ENCODE results near the gene C17orf113. TPM values are rescaled to one million over a fixed set of nuclear protein-coding genes. Genes with fewer than 3 reads are reported as not detected.
A peak's percentile ranks its signal among the peaks of the same experiment; 100 is the strongest.

The C17orf113 gene
- total and polyA plus RNA-seq, 12 donors, result 0.14 to 1.1 (median 0.60) TPM

DNA sequence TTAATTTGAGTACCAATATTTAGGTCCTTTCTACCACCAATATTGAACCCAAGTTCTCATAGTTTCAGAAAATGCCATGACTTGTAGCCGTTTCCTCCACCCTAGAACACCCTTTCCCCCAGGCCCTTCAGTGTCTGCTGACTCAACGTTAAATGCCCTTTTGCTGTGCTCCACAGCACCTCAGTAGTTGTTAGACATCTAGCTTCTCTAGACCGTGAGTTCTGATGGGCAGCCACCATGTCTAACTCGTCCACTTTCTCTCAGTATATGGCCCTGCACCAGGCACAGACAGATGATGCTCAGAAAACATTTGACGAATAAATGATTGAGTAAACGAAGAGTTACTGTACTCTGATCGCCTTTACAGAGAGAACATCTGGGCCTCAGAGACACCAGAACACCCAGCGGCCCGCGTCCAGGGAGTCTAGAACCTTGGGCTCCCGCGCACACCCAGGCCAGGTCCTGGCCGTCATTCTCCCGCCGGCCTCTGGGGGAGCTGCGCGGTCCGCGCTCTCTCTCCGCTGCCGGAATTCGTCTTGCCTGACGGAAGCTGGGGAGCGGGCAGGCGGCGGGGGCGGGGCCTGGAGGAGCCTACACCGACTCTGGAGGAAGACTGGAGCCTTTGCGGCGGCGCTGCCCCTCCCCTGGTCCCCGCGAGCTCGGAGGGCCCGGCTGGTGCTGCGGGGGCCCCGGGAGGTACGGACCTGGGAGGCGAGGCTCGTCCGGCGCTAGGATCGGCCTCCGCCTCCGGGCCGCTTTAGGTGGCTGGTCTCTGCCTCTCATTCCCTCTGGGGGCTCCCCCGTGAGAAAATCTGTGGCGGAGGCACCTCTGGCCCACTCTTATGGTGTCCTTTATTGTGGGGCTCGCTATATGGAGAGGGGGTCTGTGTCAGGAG, 30.6 kb downstream of the C17orf113 start, which contains the start of gene NKIRAS2:
NKIRAS2 (plus strand) TSS at position 582 of the 896 bp plus-strand sequence. CDS start 1,488 bp downstream, outside the sequence.
- peak within 1 kb of the TSS in 4 of 5 donors; percentile 67 to 91 (median 75) for H3K27ac ChIP-seq
- 6 to 23% (median 14%) methylated on average over 13 to 49 of the region's 49 CpGs for WGBS, 4 donors
- peak in 1 of 2 donors; percentile 65 for TF ChIP-seq POLR2A (IDR thresholded peaks at IDR 0.05)
- TF ChIP-seq, protein P1, sequence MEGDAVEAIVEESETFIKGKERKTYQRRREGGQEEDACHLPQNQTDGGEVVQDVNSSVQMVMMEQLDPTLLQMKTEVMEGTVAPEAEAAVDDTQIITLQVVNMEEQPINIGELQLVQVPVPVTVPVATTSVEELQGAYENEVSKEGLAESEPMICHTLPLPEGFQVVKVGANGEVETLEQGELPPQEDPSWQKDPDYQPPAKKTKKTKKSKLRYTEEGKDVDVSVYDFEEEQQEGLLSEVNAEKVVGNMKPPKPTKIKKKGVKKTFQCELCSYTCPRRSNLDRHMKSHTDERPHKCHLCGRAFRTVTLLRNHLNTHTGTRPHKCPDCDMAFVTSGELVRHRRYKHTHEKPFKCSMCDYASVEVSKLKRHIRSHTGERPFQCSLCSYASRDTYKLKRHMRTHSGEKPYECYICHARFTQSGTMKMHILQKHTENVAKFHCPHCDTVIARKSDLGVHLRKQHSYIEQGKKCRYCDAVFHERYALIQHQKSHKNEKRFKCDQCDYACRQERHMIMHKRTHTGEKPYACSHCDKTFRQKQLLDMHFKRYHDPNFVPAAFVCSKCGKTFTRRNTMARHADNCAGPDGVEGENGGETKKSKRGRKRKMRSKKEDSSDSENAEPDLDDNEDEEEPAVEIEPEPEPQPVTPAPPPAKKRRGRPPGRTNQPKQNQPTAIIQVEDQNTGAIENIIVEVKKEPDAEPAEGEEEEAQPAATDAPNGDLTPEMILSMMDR (IDR thresholded peaks at IDR 0.05), result peak; percentile 83 to 94 (median 91)
- H3K36me3 ChIP-seq (replicated peaks in 1 of 2), result peaks cover 0 to 27% of the 10 kb centered on the region in 2 donors
- peak within 1 kb of the TSS; percentile 38 to 97 (median 78) for H3K4me3 ChIP-seq
- DNase-seq, result peak; percentile 92 to 97 (median 96)
- intact Hi-C loops (cut with DNase I), result no loop called here
- H3K9me3 ChIP-seq (replicated peaks in 1 of 3), result no peaks in the 10 kb centered on the region
- H3K4me1 ChIP-seq (replicated peaks in 1 of 2), result peaks cover 19 to 46% of the 10 kb centered on the region in 2 donors
- H3K27me3 ChIP-seq, result no peaks in the 10 kb centered on the region

DNA sequence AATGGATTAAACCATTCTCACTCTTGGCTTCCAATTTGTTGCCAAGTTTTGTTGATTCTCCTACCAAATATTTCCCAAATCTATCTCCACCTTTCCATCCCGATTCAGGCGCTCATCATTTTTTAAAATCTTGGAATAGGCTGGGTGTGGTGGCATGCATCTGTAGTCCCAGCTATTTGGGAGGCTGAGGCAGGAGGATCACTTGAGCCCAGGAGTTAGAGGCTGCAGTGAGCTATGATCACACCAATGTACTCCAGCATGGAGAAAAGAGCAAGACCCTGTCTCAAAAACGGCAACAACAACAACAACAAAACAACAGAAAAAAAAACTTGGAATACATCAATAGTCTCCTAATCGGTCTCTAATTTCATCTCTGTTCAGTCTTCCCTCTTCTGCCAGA, 31.4 kb downstream of the C17orf113 start:
- Histone ChIP-seq H3K36me3 (replicated peaks in 1 of 2) (peaks cover 0 to 23% of the 10 kb centered on the region in 2 donors), H3K27ac (no peak overlapping the region), H3K9me3 (replicated peaks in 1 of 3) (no peaks in the 10 kb centered on the region), H3K4me3 (no peak overlapping the region), H3K27me3 (no peaks in the 10 kb centered on the region), H3K4me1 (replicated peaks in 1 of 2) (peaks cover 16 to 46% of the 10 kb centered on the region in 2 donors)
- TF ChIP-seq POLR2A (IDR thresholded peaks at IDR 0.05), result no peak
- TF ChIP-seq, protein P1 (IDR thresholded peaks at IDR 0.05), result no peak
- no peak for DNase-seq
- intact Hi-C loops (cut with DNase I), result no loop called here
- WGBS, 4 donors, result 86 to 90% (median 89%) methylated on average over 4 of the region's 4 CpGs

DNA sequence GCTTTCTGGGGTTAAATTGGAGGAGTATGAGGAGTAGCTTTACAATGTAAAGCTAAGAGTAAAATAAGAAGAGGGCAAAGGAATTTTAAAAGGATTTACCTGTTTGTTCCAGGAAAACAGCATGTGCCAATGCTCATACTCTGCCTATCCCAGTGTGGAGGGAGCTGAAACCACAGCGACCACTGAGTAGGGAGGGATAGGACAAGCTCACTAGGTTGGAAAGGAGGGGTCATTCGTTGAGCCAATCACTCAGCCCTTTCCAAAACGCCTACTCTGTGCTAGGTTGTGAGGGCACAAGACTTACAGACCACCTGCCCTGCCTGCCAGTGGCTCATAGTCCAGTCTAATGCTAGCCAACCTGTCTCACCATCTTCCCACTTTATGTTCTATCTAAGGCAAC, 32.1 kb downstream of the C17orf113 start:
- DNase-seq, result no peak
- TF ChIP-seq, protein P1 (IDR thresholded peaks at IDR 0.05), result no peak
- TF ChIP-seq POLR2A (IDR thresholded peaks at IDR 0.05), result no peak
- no peaks in the 10 kb centered on the region for H3K9me3 ChIP-seq (replicated peaks in 1 of 3)
- intact Hi-C loops (cut with DNase I), result no loop called here
- peak overlapping the region in 2 of 5 donors; percentile 87 to 98 for H3K27ac ChIP-seq
- H3K36me3 ChIP-seq (replicated peaks in 1 of 2), result peaks cover 0 to 16% of the 10 kb centered on the region in 2 donors
- WGBS, 4 donors, result 34 to 42% (median 38%) methylated on average over 3 of the region's 3 CpGs
- peaks cover 16 to 51% of the 10 kb centered on the region in 2 donors for H3K4me1 ChIP-seq (replicated peaks in 1 of 2)
- peak overlapping the region in 1 of 4 donors; percentile 96 for H3K4me3 ChIP-seq
- no peaks in the 10 kb centered on the region for H3K27me3 ChIP-seq

DNA sequence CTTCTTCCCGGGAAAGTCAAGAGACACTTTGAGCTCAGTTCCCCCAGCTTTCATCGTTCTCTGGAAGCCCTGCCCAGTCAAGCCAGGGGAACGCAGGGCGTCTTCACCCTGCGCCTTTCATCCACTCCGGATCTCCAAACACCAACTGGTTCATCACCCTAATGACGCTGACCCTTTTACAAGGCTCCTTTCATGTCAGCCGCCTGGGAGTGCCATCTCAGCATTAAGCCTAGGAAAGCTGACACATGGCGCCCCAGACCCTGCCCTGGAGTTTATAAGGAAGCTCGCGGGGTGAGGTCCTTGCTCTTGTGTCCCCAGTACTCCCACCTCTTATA, 32.6 kb downstream of the C17orf113 start:
- Histone ChIP-seq H3K4me3 (peak overlapping the region; percentile 36 to 96 (median 90)), H3K36me3 (replicated peaks in 1 of 2) (peaks cover 0 to 11% of the 10 kb centered on the region in 2 donors)

More for the DNA sequence above, 32.6 kb downstream of the C17orf113 start:
- DNase-seq, result peak in 1 of 7 donors; percentile 47
- peaks cover 16 to 56% of the 10 kb centered on the region in 2 donors for H3K4me1 ChIP-seq (replicated peaks in 1 of 2)
- no peaks in the 10 kb centered on the region for H3K27me3 ChIP-seq
- 2 to 5% (median 4%) methylated on average over 11 of the region's 11 CpGs for WGBS, 4 donors
- H3K27ac ChIP-seq, result peak overlapping the region; percentile 62 to 98 (median 89)
- intact Hi-C loops (cut with DNase I), result no loop called here
- TF ChIP-seq, protein P1 (IDR thresholded peaks at IDR 0.05), result no peak
- no peak for TF ChIP-seq POLR2A (IDR thresholded peaks at IDR 0.05)
- H3K9me3 ChIP-seq (replicated peaks in 1 of 3), result no peaks in the 10 kb centered on the region
